Left renal cortex interstitium (tissue), 4 donors: ENCODE data around the gene ATL2. TPM values are rescaled to one million over a fixed set of nuclear protein-coding genes. Genes with fewer than 3 reads are reported as not detected.
A peak's percentile ranks its signal among the peaks of the same experiment; 100 is the strongest.
"Not testable (repeated sequence)": the region's sequence is repeated elsewhere in the genome, so short reads cannot be mapped to it uniquely, and the experiment has no call there.

Experiments
- DNase-seq, 4 donors: peaks; one replicate each; pipeline ENCODE4 v3.0.0-alpha.2; 2013; ENCODE audit warnings: low read depth in 4 of 4, low spot score in 2 of 4, missing footprints in 1 of 4
- polyA plus RNA-seq, 4 donors: library from polyadenylated mRNA; unstranded; fragments of 120-200 nt; gene quantifications; one replicate each; pipeline ENCODE4 v1.2.1, GENCODE V29; 2013; ENCODE audit not compliant: insufficient read length in 4 of 4

ATL2 gene
- polyA plus RNA-seq, 4 donors: 53.5 to 76.0 (median 63.7) TPM

GRCh38 chr2:38278117-38278438 is 99.0 kb downstream of the ATL2 start:
- DNase-seq: not testable (repeated sequence)

- DNase-seq: no peak
These were observed 99.6 kb downstream of the ATL2 start for GRCh38 chr2:38277245-38278116.

- peak in 3 of 4 donors; percentile 54 to 69 (median 61) for DNase-seq
These were observed 102.5 kb downstream of the ATL2 start for GRCh38 chr2:38274286-38275276.

GRCh38 chr2:38271697-38272096 is 105.4 kb downstream of the ATL2 start:
- DNase-seq: no peak

GRCh38 chr2:38269421-38269820 is 107.7 kb downstream of the ATL2 start:
- DNase-seq: no peak

DNA sequence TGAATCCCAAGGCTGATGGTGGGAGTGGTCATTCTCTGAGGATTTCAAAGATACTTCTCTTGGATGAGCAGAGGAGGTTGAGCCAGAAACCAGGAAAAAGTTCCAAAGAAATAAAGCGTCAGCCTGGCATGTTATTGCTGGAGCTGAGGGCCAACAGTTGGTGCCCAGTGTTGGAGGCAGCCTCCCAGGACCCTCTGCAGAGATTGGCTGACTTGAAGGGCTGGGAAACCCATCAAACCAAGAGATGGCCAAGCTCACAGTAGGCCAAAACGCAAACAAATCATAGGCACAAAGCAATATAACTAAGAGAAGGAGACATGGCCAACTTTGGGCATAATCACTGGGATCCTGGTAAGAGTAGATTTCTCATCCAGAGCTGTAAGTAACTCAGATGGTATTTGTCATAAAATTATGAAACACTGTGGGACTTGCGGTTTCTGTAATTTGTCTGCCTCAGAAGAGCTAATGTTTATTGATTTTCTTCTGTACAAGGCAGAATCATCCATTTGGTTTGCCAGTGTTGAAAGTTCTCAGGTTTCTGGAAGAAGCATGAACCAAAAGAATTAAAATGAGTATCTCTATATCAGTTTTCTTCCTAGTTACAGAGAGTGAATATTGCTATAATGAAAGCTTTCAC is 108.3 kb downstream of the ATL2 start:
- DNase-seq: no peak

GRCh38 chr2:38268001-38268400 is 109.1 kb downstream of the ATL2 start:
- no peak for DNase-seq

DNA sequence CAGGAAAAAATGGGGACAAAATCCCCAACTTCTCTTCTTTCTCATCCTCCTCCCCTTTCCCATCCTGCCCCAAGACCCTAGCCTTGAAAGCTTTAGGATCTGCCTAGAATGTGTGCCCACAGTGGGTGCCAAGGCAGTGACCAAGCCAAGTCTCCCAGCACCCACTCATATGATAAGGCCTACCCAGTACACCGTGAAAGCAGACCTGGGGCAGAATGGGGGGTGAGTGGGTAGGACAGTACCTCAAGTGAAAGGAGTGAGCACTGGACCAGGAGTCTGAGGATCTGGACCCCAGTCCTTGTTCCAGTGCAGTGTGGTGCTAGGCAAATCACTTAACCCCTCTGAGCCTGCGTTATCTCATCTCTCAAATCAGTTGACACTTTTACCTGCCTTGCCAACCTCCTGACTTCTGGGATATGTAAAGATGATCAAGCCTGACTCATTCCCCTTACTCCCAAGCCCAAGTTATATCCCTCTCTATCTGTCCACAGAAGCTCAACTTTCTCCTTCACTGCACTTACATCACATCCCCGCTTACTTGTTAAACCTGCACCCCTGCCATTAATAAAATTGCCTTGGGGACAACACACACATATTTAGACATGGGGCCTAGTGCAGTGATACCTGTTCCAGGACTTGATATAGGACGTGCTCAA is 109.7 kb downstream of the ATL2 start:
- no peak for DNase-seq

- no peak for DNase-seq
These were observed 110.6 kb downstream of the ATL2 start for GRCh38 chr2:38266382-38267061.

DNA sequence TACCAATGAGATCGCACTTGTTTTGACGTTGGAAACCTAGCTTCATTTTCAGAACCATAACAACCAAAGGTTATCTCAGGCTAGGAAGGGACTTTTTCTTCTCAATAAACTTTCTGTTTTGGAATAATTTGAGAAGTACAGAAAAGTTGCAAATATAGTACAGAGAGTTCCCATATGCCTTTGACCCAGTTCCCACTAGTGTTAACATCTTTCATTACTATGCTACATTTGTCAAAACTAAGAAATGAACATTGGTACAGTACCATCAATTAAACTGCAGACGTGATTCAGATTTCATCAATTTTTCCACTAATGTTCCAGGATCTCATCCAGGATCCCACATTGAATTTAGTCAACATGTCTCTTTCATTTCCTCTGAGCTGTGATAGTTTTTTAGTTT is 111.6 kb downstream of the ATL2 start:
- DNase-seq: no peak

- peak; percentile 67 to 93 (median 86) for DNase-seq
These were observed 112.5 kb downstream of the ATL2 start for GRCh38 chr2:38264396-38265221.

GRCh38 chr2:38263293-38263692 is 113.8 kb downstream of the ATL2 start:
- DNase-seq: no peak

GRCh38 chr2:38262069-38262871 is 114.8 kb downstream of the ATL2 start:
- DNase-seq: no peak

DNA sequence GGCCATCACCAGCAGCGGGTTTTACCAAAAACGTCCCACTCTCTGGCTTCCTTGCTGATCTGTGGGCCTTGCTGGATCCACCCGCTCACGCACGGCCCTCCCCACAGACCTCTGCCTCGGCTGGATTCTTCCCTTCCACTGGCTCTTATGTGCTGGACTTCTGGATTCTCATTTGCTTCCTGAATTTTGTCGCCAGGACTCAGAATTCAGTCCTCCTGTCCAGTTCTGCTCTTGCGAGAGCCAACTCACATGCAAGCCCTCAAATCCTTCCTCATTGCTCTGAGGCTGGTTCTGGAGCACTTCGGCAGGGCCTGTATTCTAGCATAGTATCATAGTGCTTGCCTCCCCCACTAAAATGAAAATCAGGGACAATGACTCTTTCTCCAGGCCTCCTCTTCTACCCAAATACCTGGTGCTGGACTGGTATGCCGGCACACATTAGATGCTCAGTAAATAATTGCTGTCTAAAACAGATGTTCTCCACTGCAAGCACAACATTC is 115.5 kb downstream of the ATL2 start:
- DNase-seq: no peak

- DNase-seq: no peak
These were observed 116.1 kb downstream of the ATL2 start for GRCh38 chr2:38260972-38261371.

DNA sequence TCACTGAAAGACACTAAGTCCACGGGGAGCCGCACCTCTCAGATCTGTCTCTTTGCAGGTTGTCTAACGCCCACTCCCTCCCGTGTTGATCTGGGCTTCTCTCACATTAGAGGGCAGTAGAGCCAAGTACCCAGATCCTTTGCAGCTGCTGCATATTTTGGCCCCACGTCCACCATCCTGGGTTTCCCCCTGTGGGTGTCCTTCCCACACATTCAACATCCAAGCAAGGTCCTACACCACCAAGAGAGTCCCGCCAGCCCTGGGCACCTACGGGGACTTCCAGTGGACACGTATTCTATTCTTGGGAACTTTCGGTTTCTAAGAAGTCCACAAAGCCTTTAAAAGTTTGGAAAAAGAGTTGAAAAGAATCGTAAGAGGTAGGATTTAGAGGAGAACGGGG is 116.6 kb downstream of the ATL2 start:
- no peak for DNase-seq

GRCh38 chr2:38259311-38259710 is 117.8 kb downstream of the ATL2 start:
- DNase-seq: no peak

- not testable (repeated sequence) for DNase-seq
These were observed 119.4 kb downstream of the ATL2 start for GRCh38 chr2:38257680-38258079.
